VCaP (cell line): ENCODE data around the gene HRC.

ENCODE experiments used
- H3K27ac ChIP-seq: fragments of 450-650 bp; 2 replicates; pipeline ENCODE4 v1.5.1; 2017
- CTCF ChIP-seq: fragments of 450-650 bp; conservative IDR thresholded peaks from 2 replicates; pipeline ENCODE4 v1.5.1; 2017; ENCODE audit warnings: mild to moderate bottlenecking, moderate library complexity

The HRC gene

GRCh38 chr19:49155820-49156346 is 687 bp upstream of the HRC start:
- H3K27ac ChIP-seq, result no peak overlapping the region
- no peak for TF ChIP-seq CTCF

- no peak overlapping the region for H3K27ac ChIP-seq
- no peak for TF ChIP-seq CTCF
These were observed 917 bp downstream of the HRC start for GRCh38 chr19:49154279-49154678.

GRCh38 chr19:49153167-49153809 is 1.9 kb downstream of the HRC start:
- H3K27ac ChIP-seq, result no peak overlapping the region
- no peak for TF ChIP-seq CTCF

- no peak for TF ChIP-seq CTCF
- peak overlapping the region; percentile 98 for H3K27ac ChIP-seq
These were observed 3.1 kb downstream of the HRC start for GRCh38 chr19:49152119-49152550.

GRCh38 chr19:49151267-49152118 is 3.7 kb downstream of the HRC start:
- peak overlapping the region; percentile 98 for H3K27ac ChIP-seq
- TF ChIP-seq CTCF, result no peak

GRCh38 chr19:49150944-49151243 is 4.3 kb downstream of the HRC start:
- no peak for TF ChIP-seq CTCF
- H3K27ac ChIP-seq, result peak overlapping the region; percentile 98

- peak overlapping the region; percentile 98 for H3K27ac ChIP-seq
- TF ChIP-seq CTCF, result no peak
These were observed 4.9 kb downstream of the HRC start for GRCh38 chr19:49150106-49150943.
